Aorta (tissue), 4 donors: ENCODE results near the gene CTSW. TPM values are rescaled to one million over a fixed set of nuclear protein-coding genes. Genes with fewer than 3 reads are reported as not detected.

Experiments used
- polyA plus RNA-seq, 2 donors: library from polyadenylated mRNA; stranded (reverse); fragments of 200-250 nt; gene quantifications; one replicate each; pipeline ENCODE4 v1.2.3, GENCODE V29; 2013
- total RNA-seq, 2 donors: library from RNA; stranded (reverse); fragmentation: NEBNext Ultra II Directional; extraction: Animal tissue kit (Norgen Biotek cat#: 25700); gene quantifications; one replicate each; pipeline ENCODE4 v1.2.1, GENCODE V29; 2021
- donor health status: healthy with polysubstance abuse.
- donor health status: Bipolar disorder and iron deficiency.
- donor health status: DM: no; HTN: no; CAD: no.
- donor health status: DM: yes; HTN: yes; CAD: no.

CTSW gene
- total and polyA plus RNA-seq, 4 donors = 1.8 to 3.9 (median 2.3) TPM

Other genes with a start within 250 kb of the CTSW start
- gene SIPA1, start 241.7 kb upstream of the CTSW start, total RNA-seq = 10 to 100 TPM; 67.0 to 75.1 TPM
- 100 to 1,000 TPM in 1 of 2 donors, 10 to 100 TPM in 1; 25.2 to 147 TPM for gene SIPA1, start 241.7 kb upstream of the CTSW start, polyA plus RNA-seq
- gene RELA, start 216.9 kb upstream of the CTSW start, total RNA-seq = 100 to 1,000 TPM in 1 of 2 donors, 10 to 100 TPM in 1; 98.2 to 108 TPM
- 10 to 100 TPM; 28.8 to 73.8 TPM for gene RELA, start 216.9 kb upstream of the CTSW start, polyA plus RNA-seq
- 10 to 100 TPM; 59.8 to 64.4 TPM for gene KAT5, start 167.6 kb upstream of the CTSW start, total RNA-seq
- 100 to 1,000 TPM in 1 of 2 donors, 10 to 100 TPM in 1; 29.2 to 120 TPM for gene KAT5, start 167.6 kb upstream of the CTSW start, polyA plus RNA-seq
- 10 to 100 TPM; 53.5 to 57.6 TPM for gene RNASEH2C, start 159.0 kb upstream of the CTSW start, total RNA-seq
- 100 to 1,000 TPM in 1 of 2 donors, 10 to 100 TPM in 1; 80.1 to 113 TPM for gene RNASEH2C, start 159.0 kb upstream of the CTSW start, polyA plus RNA-seq
- 10 to 100 TPM; 15.7 to 16.7 TPM for gene AP5B1, start 98.9 kb upstream of the CTSW start, total RNA-seq
- gene AP5B1, start 98.9 kb upstream of the CTSW start, polyA plus RNA-seq = 10 to 100 TPM in 1 of 2 donors, 1 to 10 TPM in 1; 3.3 to 10.8 TPM
- not detected for gene OVOL1, start 92.8 kb upstream of the CTSW start, total RNA-seq
- gene OVOL1, start 92.8 kb upstream of the CTSW start, polyA plus RNA-seq = 1 to 10 TPM in 1 of 2 donors, under 1 TPM in 1; 0.28 to 3.9 TPM
- gene SNX32, start 45.9 kb upstream of the CTSW start, total RNA-seq = 1 to 10 TPM in 1 of 2 donors, under 1 TPM in 1; 0.39 to 2.4 TPM
- gene SNX32, start 45.9 kb upstream of the CTSW start, polyA plus RNA-seq = 1 to 10 TPM in 1 of 2 donors, not detected in 1; 1.2 TPM
- 100 to 1,000 TPM; 563 to 812 TPM for gene CFL1, start 21.7 kb upstream of the CTSW start, total RNA-seq
- 100 to 1,000 TPM; 571 to 688 TPM for gene CFL1, start 21.7 kb upstream of the CTSW start, polyA plus RNA-seq
- 10 to 100 TPM; 60.7 to 63.1 TPM for gene MUS81, start 19.4 kb upstream of the CTSW start, total RNA-seq
- gene MUS81, start 19.4 kb upstream of the CTSW start, polyA plus RNA-seq = 100 to 1,000 TPM in 1 of 2 donors, 10 to 100 TPM in 1; 40.7 to 102 TPM
- gene EFEMP2, start 7.0 kb upstream of the CTSW start, total RNA-seq = 100 to 1,000 TPM; 139 to 185 TPM
- gene EFEMP2, start 7.0 kb upstream of the CTSW start, polyA plus RNA-seq = 100 to 1,000 TPM; 136 to 224 TPM
- gene FIBP, start 8.6 kb downstream of the CTSW start, total RNA-seq = 10 to 100 TPM; 40.2 to 47.7 TPM
- 10 to 100 TPM; 57.2 to 73.1 TPM for gene FIBP, start 8.6 kb downstream of the CTSW start, polyA plus RNA-seq
- gene CCDC85B, start 10.8 kb downstream of the CTSW start, total RNA-seq = 10 to 100 TPM; 30.1 to 46.9 TPM
- gene CCDC85B, start 10.8 kb downstream of the CTSW start, polyA plus RNA-seq = 10 to 100 TPM; 23.9 to 72.8 TPM
- 10 to 100 TPM in 1 of 2 donors, 1 to 10 TPM in 1; 7.2 to 31.9 TPM for gene FOSL1, start 20.6 kb downstream of the CTSW start, total RNA-seq
- 1 to 10 TPM; 1.6 to 6.4 TPM for gene FOSL1, start 20.6 kb downstream of the CTSW start, polyA plus RNA-seq
- 10 to 100 TPM; 45.6 to 47.3 TPM for gene C11orf68, start 39.2 kb downstream of the CTSW start, total RNA-seq
- 10 to 100 TPM; 34.9 to 55.3 TPM for gene C11orf68, start 39.2 kb downstream of the CTSW start, polyA plus RNA-seq
- 10 to 100 TPM; 65.9 to 86.4 TPM for gene DRAP1, start 39.6 kb downstream of the CTSW start, total RNA-seq
- 100 to 1,000 TPM in 1 of 2 donors, 10 to 100 TPM in 1; 88.8 to 122 TPM for gene DRAP1, start 39.6 kb downstream of the CTSW start, polyA plus RNA-seq
- gene TSGA10IP, start 65.6 kb downstream of the CTSW start, total RNA-seq = not detected
- not detected for gene TSGA10IP, start 65.6 kb downstream of the CTSW start, polyA plus RNA-seq
- gene SART1, start 81.9 kb downstream of the CTSW start, total RNA-seq = 10 to 100 TPM; 50.9 to 52.3 TPM
- 100 to 1,000 TPM in 1 of 2 donors, 10 to 100 TPM in 1; 27.9 to 129 TPM for gene SART1, start 81.9 kb downstream of the CTSW start, polyA plus RNA-seq
- gene EIF1AD, start 122.3 kb downstream of the CTSW start, total RNA-seq = 10 to 100 TPM; 28.7 to 35.0 TPM
- gene EIF1AD, start 122.3 kb downstream of the CTSW start, polyA plus RNA-seq = 10 to 100 TPM in 1 of 2 donors, 1 to 10 TPM in 1; 8.4 to 16.2 TPM
- 100 to 1,000 TPM; 136 to 145 TPM for gene BANF1, start 122.7 kb downstream of the CTSW start, total RNA-seq
- gene BANF1, start 122.7 kb downstream of the CTSW start, polyA plus RNA-seq = 100 to 1,000 TPM; 156 to 187 TPM
- gene CST6, start 132.2 kb downstream of the CTSW start, total RNA-seq = 10 to 100 TPM in 1 of 2 donors, 1 to 10 TPM in 1; 6.6 to 14.0 TPM
- 10 to 100 TPM; 19.0 to 28.0 TPM for gene CST6, start 132.2 kb downstream of the CTSW start, polyA plus RNA-seq
- 1 to 10 TPM; 1.0 to 1.2 TPM for gene CATSPER1, start 146.6 kb downstream of the CTSW start, total RNA-seq
- gene CATSPER1, start 146.6 kb downstream of the CTSW start, polyA plus RNA-seq = under 1 TPM in 1 of 2 donors, not detected in 1; 0.10 TPM
- gene GAL3ST3, start 169.3 kb downstream of the CTSW start, total RNA-seq = not detected
- gene GAL3ST3, start 169.3 kb downstream of the CTSW start, polyA plus RNA-seq = not detected
- 100 to 1,000 TPM; 141 to 146 TPM for gene SF3B2, start 172.5 kb downstream of the CTSW start, total RNA-seq
- 100 to 1,000 TPM in 1 of 2 donors, 10 to 100 TPM in 1; 59.0 to 126 TPM for gene SF3B2, start 172.5 kb downstream of the CTSW start, polyA plus RNA-seq
- 100 to 1,000 TPM in 1 of 2 donors, 10 to 100 TPM in 1; 85.7 to 119 TPM for gene PACS1, start 190.4 kb downstream of the CTSW start, total RNA-seq
- gene PACS1, start 190.4 kb downstream of the CTSW start, polyA plus RNA-seq = 10 to 100 TPM; 16.2 to 32.5 TPM